GM23338 (cell line): ENCODE results near the gene BOD1. TPM values are rescaled to one million over a fixed set of nuclear protein-coding genes. Genes with fewer than 3 reads are reported as not detected.

Experiments used
- ATAC-seq: fragments of 200-7000 bp; cut with Tn5 transposase; 3 replicates; pipeline ENCODE4 v1.9.1; 2020
- DNase-seq: peaks from one replicate; pipeline ENCODE4 v3.0.0-alpha.2; 2015; ENCODE audit warnings: low spot score
- H2AFZ ChIP-seq: fragments of 200-600 bp; sonication (generic); 2 replicates; pipeline ENCODE4 v1.8.0; 2016; ENCODE audit warnings: antibody characterized with exemption, mild to moderate bottlenecking, moderate library complexity
- H3F3A ChIP-seq: fragments of 200-600 bp; sonication (generic); replicated peaks from 2 replicates; pipeline ENCODE4 v1.8.0; 2017; ENCODE audit warnings: antibody characterized with exemption, mixed run types, low read depth
- H3K27ac ChIP-seq: fragments of 200-600 bp; sonication (generic); 2 replicates; pipeline ENCODE4 v1.6.1; 2016; ENCODE audit warnings: low read depth
- H3K27me3 ChIP-seq: fragments of 200-600 bp; sonication (generic); 2 replicates; pipeline ENCODE4 v1.8.0; 2016; ENCODE audit warnings: mild to moderate bottlenecking, mixed run types, moderate library complexity; ENCODE audit not compliant: insufficient read depth
- H3K36me3 ChIP-seq: fragments of 200-600 bp; sonication (generic); 2 replicates; pipeline ENCODE4 v1.8.0; 2016; ENCODE audit warnings: mild to moderate bottlenecking; ENCODE audit not compliant: insufficient read depth
- H3K4me1 ChIP-seq: fragments of 200-600 bp; sonication (generic); 2 replicates; pipeline ENCODE4 v1.8.0; 2016; ENCODE audit warnings: mild to moderate bottlenecking, moderate library complexity; ENCODE audit not compliant: insufficient read depth
- H3K4me2 ChIP-seq: fragments of 200-600 bp; sonication (generic); 2 replicates; pipeline ENCODE4 v1.7.1; 2017; ENCODE audit warnings: mixed run types
- H3K4me3 ChIP-seq: fragments of 200-600 bp; sonication (generic); 2 replicates; pipeline ENCODE4 v1.6.1; 2016; ENCODE audit warnings: mixed run types
- H3K79me2 ChIP-seq: fragments of 200-600 bp; sonication (generic); replicated peaks from 2 replicates; pipeline ENCODE4 v1.8.0; 2017; ENCODE audit warnings: mild to moderate bottlenecking; ENCODE audit not compliant: insufficient read depth
- H3K9me2 ChIP-seq: fragments of 200-600 bp; sonication (generic); 2 replicates; pipeline ENCODE4 v1.8.0; 2017; ENCODE audit not compliant: insufficient read depth
- H4K20me1 ChIP-seq: fragments of 200-600 bp; sonication (generic); replicated peaks from 2 replicates; pipeline ENCODE4 v1.8.0; 2017; ENCODE audit warnings: mild to moderate bottlenecking; ENCODE audit not compliant: insufficient read depth
- H3K27ac Mint-ChIP-seq: 2 replicates; pipeline ENCODE4 v1.8.0; 2020; ENCODE audit warnings: inconsistent platforms, mild to moderate bottlenecking, moderate library complexity, mixed read lengths
- H3K27me3 Mint-ChIP-seq: 3 replicates; pipeline ENCODE4 v1.8.0; 2022; ENCODE audit warnings: low read depth, mild to moderate bottlenecking, moderate library complexity, mixed read lengths, inconsistent platforms; ENCODE audit not compliant: insufficient read depth, poor library complexity
- H3K36me3 Mint-ChIP-seq: 3 replicates; pipeline ENCODE4 v1.8.0; 2021; ENCODE audit warnings: low read depth, mild to moderate bottlenecking, inconsistent platforms, moderate library complexity, mixed read lengths
- H3K4me1 Mint-ChIP-seq: 3 replicates; pipeline ENCODE4 v1.8.0; 2020; ENCODE audit warnings: mild to moderate bottlenecking, inconsistent platforms, mixed read lengths
- H3K4me3 Mint-ChIP-seq: 3 replicates; pipeline ENCODE4 v1.8.0; 2021; ENCODE audit warnings: moderate library complexity, mild to moderate bottlenecking, inconsistent platforms, mixed read lengths
- H3K9me3 Mint-ChIP-seq: 3 replicates; pipeline ENCODE4 v1.8.0; 2020; ENCODE audit warnings: moderate library complexity, mild to moderate bottlenecking, inconsistent platforms, mixed read lengths
- CREB1 ChIP-seq: fragments of 250-450 bp; sonication (Bioruptor Pico); IDR thresholded peaks from 2 replicates; pipeline ENCODE4 v1.5.0; 2020; ENCODE audit warnings: low read depth, mild to moderate bottlenecking, moderate library complexity
- CTCF ChIP-seq, 2 experiments: fragments of 200-600 bp in 1 of 2; sonication (generic) in 1 of 2; conservative IDR thresholded peaks; 2 replicates each; pipeline versions ENCODE4 v1.5.1 to v1.6.1; 2016 to 2017; ENCODE audit warnings: antibody characterized with exemption in 2 of 2, low read depth in 2 of 2, mild to moderate bottlenecking in 2 of 2, moderate library complexity in 1 of 2
- EZH2 ChIP-seq: fragments of 200-600 bp; sonication (generic); IDR thresholded peaks from one replicate; pipeline ENCODE4 v1.8.0; 2017; ENCODE audit warnings: antibody characterized with exemption, mild to moderate bottlenecking, low read depth; ENCODE audit not compliant: unreplicated experiment
- EZH2phosphoT487 ChIP-seq: fragments of 200-600 bp; sonication (generic); IDR thresholded peaks from one replicate; pipeline ENCODE4 v1.8.1; 2018; ENCODE audit warnings: antibody characterized with exemption; ENCODE audit not compliant: unreplicated experiment
- NANOG ChIP-seq: IDR thresholded peaks from 2 replicates; pipeline ENCODE4 v1.6.1; 2016; ENCODE audit warnings: antibody characterized with exemption, borderline replicate concordance
- STAT1 ChIP-seq: IDR thresholded peaks from one replicate; pipeline ENCODE4 v1.6.1; 2016; ENCODE audit warnings: antibody characterized with exemption; ENCODE audit not compliant: unreplicated experiment
- ZNF331 ChIP-seq: fragments of 250-450 bp; sonication (Bioruptor Pico); IDR thresholded peaks from 2 replicates; pipeline ENCODE4 v1.5.0; 2020; ENCODE audit warnings: low read depth, mild to moderate bottlenecking, moderate library complexity
- polyA plus RNA-seq: library from polyadenylated mRNA; unstranded; fragments of >200 nt; fragmentation: Nextera tagmentation; extraction: Ambion mirVana; gene quantifications from 2 replicates; pipeline ENCODE4 v1.2.1, GENCODE V29; 2016
- total RNA-seq: library from RNA; depleted of rRNA; stranded (reverse); fragments of >200 nt; shearing (Covaris generic); gene quantifications from 2 replicates; pipeline ENCODE4 v1.2.3, GENCODE V29; 2014
- TF ChIP-seq, protein P1 (sequence below): fragments of 250-450 bp; sonication (Bioruptor Pico); IDR thresholded peaks from 2 replicates; pipeline ENCODE4 v1.5.0; 2020; ENCODE audit warnings: mild to moderate bottlenecking, moderate library complexity
- TF ChIP-seq, protein P2 (sequence below): IDR thresholded peaks from one replicate; pipeline ENCODE4 v1.6.1; 2018; ENCODE audit warnings: antibody characterized with exemption; ENCODE audit not compliant: unreplicated experiment

Gene BOD1
- total and polyA plus RNA-seq, 2 experiments from 2014 or later: 94.7 to 141 TPM

DNA sequence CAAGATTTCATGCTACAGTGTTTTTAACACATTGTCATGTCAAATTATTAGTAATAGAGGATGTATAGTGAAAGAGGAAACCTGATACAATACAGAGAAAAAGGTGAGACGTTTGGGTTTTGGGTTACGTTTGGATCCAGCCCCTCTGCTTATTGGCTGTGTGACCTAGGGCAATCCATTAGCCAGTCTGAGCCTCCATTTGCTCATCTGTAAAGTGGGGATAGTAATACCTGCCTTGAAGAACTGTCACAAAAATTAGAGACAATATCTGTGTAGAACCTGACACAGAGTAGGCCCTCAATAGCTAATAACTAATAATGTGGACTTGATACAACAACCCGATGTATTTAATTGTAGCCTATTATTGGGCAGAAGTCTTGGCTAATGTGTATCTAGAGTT, 4.3 kb upstream of the BOD1 start (continued):
- TF ChIP-seq CTCF (conservative IDR thresholded peaks at IDR 0.05; ENCODE audit: low read depth in 2 of 2): no peak
- TF ChIP-seq EZH2phosphoT487: no peak
- TF ChIP-seq ZNF331: no peak
- no peak for TF ChIP-seq EZH2
- TF ChIP-seq CREB1 (CRISPR knock-in tag): no peak

DNA sequence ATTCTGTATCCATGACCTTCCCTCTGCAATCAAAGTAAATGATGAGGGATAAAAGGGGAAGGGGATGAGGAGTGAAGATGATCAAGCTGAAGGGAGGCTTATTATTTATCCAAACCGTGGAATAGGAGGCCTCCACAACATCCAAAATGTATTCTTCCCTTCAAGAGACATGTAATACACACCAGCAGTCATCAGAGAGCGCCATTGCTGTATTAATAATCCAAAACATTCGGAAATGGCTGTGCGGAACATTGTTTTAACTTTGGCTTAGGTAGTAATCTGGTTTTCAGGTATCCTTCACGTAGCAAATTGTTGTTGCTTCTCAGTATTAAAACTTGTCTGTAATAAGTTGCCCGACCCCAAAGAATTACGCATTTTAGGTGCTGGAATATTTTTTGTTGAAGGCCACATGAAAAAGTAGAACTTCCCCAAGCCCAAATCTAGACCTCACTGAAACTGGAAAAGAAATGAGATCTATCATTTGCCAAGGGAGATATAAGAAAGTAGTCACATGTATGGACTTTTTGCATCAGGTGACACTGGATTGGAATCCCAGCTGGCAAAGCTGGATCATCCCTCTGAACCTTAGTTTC, 2.6 kb upstream of the BOD1 start:
- no peaks in the 10 kb centered on the region for H3K9me3 Mint-ChIP-seq
- TF ChIP-seq, protein P1, sequence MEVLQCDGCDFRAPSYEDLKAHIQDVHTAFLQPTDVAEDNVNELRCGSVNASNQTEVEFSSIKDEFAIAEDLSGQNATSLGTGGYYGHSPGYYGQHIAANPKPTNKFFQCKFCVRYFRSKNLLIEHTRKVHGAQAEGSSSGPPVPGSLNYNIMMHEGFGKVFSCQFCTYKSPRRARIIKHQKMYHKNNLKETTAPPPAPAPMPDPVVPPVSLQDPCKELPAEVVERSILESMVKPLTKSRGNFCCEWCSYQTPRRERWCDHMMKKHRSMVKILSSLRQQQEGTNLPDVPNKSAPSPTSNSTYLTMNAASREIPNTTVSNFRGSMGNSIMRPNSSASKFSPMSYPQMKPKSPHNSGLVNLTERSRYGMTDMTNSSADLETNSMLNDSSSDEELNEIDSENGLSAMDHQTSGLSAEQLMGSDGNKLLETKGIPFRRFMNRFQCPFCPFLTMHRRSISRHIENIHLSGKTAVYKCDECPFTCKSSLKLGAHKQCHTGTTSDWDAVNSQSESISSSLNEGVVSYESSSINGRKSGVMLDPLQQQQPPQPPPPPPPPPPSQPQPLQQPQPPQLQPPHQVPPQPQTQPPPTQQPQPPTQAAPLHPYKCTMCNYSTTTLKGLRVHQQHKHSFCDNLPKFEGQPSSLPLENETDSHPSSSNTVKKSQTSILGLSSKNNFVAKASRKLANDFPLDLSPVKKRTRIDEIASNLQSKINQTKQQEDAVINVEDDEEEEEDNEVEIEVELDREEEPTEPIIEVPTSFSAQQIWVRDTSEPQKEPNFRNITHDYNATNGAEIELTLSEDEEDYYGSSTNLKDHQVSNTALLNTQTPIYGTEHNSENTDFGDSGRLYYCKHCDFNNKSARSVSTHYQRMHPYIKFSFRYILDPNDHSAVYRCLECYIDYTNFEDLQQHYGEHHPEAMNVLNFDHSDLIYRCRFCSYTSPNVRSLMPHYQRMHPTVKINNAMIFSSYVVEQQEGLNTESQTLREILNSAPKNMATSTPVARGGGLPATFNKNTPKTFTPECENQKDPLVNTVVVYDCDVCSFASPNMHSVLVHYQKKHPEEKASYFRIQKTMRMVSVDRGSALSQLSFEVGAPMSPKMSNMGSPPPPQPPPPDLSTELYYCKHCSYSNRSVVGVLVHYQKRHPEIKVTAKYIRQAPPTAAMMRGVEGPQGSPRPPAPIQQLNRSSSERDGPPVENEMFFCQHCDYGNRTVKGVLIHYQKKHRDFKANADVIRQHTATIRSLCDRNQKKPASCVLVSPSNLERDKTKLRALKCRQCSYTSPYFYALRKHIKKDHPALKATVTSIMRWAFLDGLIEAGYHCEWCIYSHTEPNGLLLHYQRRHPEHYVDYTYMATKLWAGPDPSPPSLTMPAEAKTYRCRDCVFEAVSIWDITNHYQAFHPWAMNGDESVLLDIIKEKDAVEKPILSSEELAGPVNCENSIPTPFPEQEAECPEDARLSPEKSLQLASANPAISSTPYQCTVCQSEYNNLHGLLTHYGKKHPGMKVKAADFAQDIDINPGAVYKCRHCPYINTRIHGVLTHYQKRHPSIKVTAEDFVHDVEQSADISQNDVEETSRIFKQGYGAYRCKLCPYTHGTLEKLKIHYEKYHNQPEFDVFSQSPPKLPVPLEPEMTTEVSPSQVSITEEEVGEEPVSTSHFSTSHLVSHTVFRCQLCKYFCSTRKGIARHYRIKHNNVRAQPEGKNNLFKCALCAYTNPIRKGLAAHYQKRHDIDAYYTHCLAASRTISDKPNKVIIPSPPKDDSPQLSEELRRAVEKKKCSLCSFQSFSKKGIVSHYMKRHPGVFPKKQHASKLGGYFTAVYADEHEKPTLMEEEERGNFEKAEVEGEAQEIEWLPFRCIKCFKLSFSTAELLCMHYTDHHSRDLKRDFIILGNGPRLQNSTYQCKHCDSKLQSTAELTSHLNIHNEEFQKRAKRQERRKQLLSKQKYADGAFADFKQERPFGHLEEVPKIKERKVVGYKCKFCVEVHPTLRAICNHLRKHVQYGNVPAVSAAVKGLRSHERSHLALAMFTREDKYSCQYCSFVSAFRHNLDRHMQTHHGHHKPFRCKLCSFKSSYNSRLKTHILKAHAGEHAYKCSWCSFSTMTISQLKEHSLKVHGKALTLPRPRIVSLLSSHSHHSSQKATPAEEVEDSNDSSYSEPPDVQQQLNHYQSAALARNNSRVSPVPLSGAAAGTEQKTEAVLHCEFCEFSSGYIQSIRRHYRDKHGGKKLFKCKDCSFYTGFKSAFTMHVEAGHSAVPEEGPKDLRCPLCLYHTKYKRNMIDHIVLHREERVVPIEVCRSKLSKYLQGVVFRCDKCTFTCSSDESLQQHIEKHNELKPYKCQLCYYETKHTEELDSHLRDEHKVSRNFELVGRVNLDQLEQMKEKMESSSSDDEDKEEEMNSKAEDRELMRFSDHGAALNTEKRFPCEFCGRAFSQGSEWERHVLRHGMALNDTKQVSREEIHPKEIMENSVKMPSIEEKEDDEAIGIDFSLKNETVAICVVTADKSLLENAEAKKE: no peak
- TF ChIP-seq, protein P2, sequence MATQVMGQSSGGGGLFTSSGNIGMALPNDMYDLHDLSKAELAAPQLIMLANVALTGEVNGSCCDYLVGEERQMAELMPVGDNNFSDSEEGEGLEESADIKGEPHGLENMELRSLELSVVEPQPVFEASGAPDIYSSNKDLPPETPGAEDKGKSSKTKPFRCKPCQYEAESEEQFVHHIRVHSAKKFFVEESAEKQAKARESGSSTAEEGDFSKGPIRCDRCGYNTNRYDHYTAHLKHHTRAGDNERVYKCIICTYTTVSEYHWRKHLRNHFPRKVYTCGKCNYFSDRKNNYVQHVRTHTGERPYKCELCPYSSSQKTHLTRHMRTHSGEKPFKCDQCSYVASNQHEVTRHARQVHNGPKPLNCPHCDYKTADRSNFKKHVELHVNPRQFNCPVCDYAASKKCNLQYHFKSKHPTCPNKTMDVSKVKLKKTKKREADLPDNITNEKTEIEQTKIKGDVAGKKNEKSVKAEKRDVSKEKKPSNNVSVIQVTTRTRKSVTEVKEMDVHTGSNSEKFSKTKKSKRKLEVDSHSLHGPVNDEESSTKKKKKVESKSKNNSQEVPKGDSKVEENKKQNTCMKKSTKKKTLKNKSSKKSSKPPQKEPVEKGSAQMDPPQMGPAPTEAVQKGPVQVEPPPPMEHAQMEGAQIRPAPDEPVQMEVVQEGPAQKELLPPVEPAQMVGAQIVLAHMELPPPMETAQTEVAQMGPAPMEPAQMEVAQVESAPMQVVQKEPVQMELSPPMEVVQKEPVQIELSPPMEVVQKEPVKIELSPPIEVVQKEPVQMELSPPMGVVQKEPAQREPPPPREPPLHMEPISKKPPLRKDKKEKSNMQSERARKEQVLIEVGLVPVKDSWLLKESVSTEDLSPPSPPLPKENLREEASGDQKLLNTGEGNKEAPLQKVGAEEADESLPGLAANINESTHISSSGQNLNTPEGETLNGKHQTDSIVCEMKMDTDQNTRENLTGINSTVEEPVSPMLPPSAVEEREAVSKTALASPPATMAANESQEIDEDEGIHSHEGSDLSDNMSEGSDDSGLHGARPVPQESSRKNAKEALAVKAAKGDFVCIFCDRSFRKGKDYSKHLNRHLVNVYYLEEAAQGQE: no peak
- TF ChIP-seq CTCF (conservative IDR thresholded peaks at IDR 0.05; ENCODE audit: low read depth in 2 of 2) (peak; percentile 87 to 89), NANOG (no peak), EZH2 (no peak), STAT1 (no peak)
- Histone ChIP-seq H3K27ac (no peak overlapping the region), H2AFZ (peak overlapping the region; percentile 11; the same call in 1 of the 2 replicates), H3K36me3 (no peaks in the 10 kb centered on the region), H3K79me2 (peaks cover 21% of the 10 kb centered on the region), H3K4me2 (no peak overlapping the region), H3K9me2 (no peaks in the 10 kb centered on the region), H4K20me1 (peaks cover 11% of the 10 kb centered on the region; the same call in 1 of the 2 replicates), H3F3A (no peaks in the 10 kb centered on the region), H3K4me1 (peaks cover 25% of the 10 kb centered on the region), H3K27me3 (no peaks in the 10 kb centered on the region), H3K4me3 (no peak overlapping the region)
- peaks cover 37% of the 10 kb centered on the region for H3K4me1 Mint-ChIP-seq
- ATAC-seq (no peak), DNase-seq (peak; percentile 79)
- no peak overlapping the region for H3K4me3 Mint-ChIP-seq
- H3K27me3 Mint-ChIP-seq: peaks cover 10% of the 10 kb centered on the region
- H3K27ac Mint-ChIP-seq: peak overlapping the region; percentile 41
- H3K36me3 Mint-ChIP-seq: no peaks in the 10 kb centered on the region
